Thoracic aorta (tissue), 2 donors: Measurements from ENCODE around the gene COL8A1. TPM values are rescaled to one million over a fixed set of nuclear protein-coding genes. Genes with fewer than 3 reads are reported as not detected.

Source experiments
- ATAC-seq: fragments of 150-250 bp; one replicate; pipeline ENCODE4 v1.8.0; 2017; ENCODE audit warnings: low read depth; ENCODE audit not compliant: insufficient number of reproducible peaks, low FRiP score
- DNase-seq: peaks from one replicate; pipeline ENCODE4 v3.0.0-alpha.2; 2020; ENCODE audit warnings: low spot score
- H3K27ac ChIP-seq, 2 donors: fragments of 200-600 bp; sonication (generic); 1 replicate in 1 of 2; 2 replicates in 1 of 2; pipeline ENCODE4 v1.5.1; 2016; ENCODE audit warnings: mild to moderate bottlenecking in 2 of 2, moderate library complexity in 2 of 2
- H3K27me3 ChIP-seq: fragments of 200-600 bp; sonication (generic); replicated peaks from 2 replicates; pipeline ENCODE4 v1.6.0; 2016; ENCODE audit warnings: mild to moderate bottlenecking; ENCODE audit not compliant: insufficient read depth
- H3K36me3 ChIP-seq: fragments of 200-600 bp; sonication (generic); one replicate; pipeline ENCODE4 v1.5.1; 2016
- H3K4me1 ChIP-seq, 2 donors: fragments of 200-600 bp; sonication (generic); 1 replicate in 1 of 2; 2 replicates in 1 of 2; pipeline versions ENCODE4 v1.5.1 to v1.6.0; 2016; ENCODE audit warnings: low read depth in 2 of 2, mild to moderate bottlenecking in 1 of 2; ENCODE audit not compliant: control insufficient read depth in 1 of 2
- H3K4me3 ChIP-seq: fragments of 200-600 bp; sonication (generic); 2 replicates; pipeline ENCODE4 v1.5.1; 2016; ENCODE audit warnings: mild to moderate bottlenecking
- H3K9me3 ChIP-seq: fragments of 200-600 bp; sonication (generic); 2 replicates; pipeline ENCODE4 v1.5.1; 2016
- total RNA-seq, 2 donors: library from RNA; depleted of rRNA; stranded (reverse); fragments of >200 nt; gene quantifications; one replicate each; pipeline versions ENCODE4 v1.1.0 to v1.2.3, GENCODE V29; 2016
- TF ChIP-seq, protein P1 (sequence below): fragments of 200-600 bp; sonication (generic); IDR thresholded peaks from one replicate; pipeline ENCODE4 v1.5.1; 2019; ENCODE audit warnings: antibody characterized with exemption

COL8A1 gene
- total RNA-seq, 2 donors from 2014 or later = 253 to 916 TPM

DNA sequence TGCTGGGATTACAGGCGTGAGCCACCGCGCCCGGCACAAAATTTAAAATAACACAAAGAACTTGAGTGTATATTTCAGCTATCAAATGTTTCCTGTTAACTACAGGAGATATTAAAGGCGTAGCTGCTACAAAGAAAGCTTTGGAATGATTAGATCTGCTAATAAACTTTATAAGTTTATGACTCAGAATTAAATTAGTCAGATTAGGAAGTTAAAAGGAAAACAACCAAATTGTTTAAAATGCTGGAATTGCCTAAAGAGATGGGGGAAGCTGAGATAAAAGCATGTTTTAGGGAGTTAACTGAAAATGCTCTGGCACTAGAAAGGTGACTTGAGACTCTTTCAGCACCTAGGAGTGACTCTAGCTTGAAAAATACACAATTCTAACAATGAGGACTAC lies 58.9 kb downstream of the COL8A1 start:
- ATAC-seq = no peak

DNA sequence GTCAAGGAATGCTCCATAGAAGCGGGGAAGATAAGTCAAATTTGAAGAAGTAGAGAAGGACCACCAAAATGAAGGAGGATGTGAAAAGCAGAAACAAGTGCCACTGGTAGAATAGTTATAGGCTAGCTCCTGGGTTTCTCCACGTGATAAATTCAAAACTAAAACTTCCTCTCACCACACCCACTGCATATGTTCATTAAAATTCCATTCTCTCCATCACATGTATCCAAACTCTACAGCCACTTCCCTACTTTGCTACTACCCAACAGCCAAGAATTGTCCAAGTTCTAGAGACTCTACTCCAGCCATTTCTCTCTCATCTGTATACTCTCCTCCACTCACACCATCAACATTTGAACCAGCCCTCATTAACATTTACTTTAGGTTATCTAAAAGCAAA lies 60.5 kb downstream of the COL8A1 start:
- TF ChIP-seq, protein P1, sequence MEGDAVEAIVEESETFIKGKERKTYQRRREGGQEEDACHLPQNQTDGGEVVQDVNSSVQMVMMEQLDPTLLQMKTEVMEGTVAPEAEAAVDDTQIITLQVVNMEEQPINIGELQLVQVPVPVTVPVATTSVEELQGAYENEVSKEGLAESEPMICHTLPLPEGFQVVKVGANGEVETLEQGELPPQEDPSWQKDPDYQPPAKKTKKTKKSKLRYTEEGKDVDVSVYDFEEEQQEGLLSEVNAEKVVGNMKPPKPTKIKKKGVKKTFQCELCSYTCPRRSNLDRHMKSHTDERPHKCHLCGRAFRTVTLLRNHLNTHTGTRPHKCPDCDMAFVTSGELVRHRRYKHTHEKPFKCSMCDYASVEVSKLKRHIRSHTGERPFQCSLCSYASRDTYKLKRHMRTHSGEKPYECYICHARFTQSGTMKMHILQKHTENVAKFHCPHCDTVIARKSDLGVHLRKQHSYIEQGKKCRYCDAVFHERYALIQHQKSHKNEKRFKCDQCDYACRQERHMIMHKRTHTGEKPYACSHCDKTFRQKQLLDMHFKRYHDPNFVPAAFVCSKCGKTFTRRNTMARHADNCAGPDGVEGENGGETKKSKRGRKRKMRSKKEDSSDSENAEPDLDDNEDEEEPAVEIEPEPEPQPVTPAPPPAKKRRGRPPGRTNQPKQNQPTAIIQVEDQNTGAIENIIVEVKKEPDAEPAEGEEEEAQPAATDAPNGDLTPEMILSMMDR = no peak
- no peak for DNase-seq
- Histone ChIP-seq H3K4me1 (peaks cover 24 to 32% of the 10 kb centered on the region in 2 donors), H3K36me3 (no peaks in the 10 kb centered on the region), H3K27ac (peak overlapping the region in 1 of 2 donors; percentile 21), H3K27me3 (no peaks in the 10 kb centered on the region), H3K4me3 (no peak overlapping the region), H3K9me3 (no peaks in the 10 kb centered on the region)
- ATAC-seq = no peak

More for the DNA sequence above, 58.9 kb downstream of the COL8A1 start:
- Histone ChIP-seq H3K27me3 (no peaks in the 10 kb centered on the region), H3K27ac (no peak overlapping the region), H3K9me3 (no peaks in the 10 kb centered on the region), H3K4me3 (no peak overlapping the region), H3K36me3 (no peaks in the 10 kb centered on the region), H3K4me1 (peaks cover 12 to 23% of the 10 kb centered on the region in 2 donors)
- TF ChIP-seq, protein P1 = no peak
- no peak for DNase-seq

DNA sequence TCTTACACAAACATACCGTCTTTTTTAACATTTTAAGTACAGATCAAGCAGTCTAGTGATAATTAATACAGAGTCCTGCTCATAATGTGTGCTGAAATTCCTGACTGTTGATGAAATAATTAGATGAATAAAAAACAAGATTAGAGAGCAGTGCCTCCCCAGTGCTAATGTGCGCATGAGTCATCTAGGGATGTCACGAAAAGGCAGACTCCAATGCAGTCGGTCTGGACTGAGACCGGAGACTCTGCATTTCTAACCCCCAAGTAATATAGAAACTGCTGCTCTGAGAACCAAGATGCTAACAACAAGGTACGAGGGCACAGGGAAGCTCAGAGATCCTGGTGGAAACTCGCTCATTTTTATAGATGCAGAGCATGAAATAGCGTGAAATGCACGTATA lies 61.4 kb downstream of the COL8A1 start:
- no peaks in the 10 kb centered on the region for H3K9me3 ChIP-seq
- no peaks in the 10 kb centered on the region for H3K36me3 ChIP-seq
- H3K4me1 ChIP-seq = peaks cover 24 to 33% of the 10 kb centered on the region in 2 donors
- TF ChIP-seq, protein P1 = no peak
- DNase-seq (no peak), ATAC-seq (no peak)
- H3K4me3 ChIP-seq = no peak overlapping the region
- H3K27me3 ChIP-seq = no peaks in the 10 kb centered on the region
- peak overlapping the region in 1 of 2 donors; percentile 60 for H3K27ac ChIP-seq

DNA sequence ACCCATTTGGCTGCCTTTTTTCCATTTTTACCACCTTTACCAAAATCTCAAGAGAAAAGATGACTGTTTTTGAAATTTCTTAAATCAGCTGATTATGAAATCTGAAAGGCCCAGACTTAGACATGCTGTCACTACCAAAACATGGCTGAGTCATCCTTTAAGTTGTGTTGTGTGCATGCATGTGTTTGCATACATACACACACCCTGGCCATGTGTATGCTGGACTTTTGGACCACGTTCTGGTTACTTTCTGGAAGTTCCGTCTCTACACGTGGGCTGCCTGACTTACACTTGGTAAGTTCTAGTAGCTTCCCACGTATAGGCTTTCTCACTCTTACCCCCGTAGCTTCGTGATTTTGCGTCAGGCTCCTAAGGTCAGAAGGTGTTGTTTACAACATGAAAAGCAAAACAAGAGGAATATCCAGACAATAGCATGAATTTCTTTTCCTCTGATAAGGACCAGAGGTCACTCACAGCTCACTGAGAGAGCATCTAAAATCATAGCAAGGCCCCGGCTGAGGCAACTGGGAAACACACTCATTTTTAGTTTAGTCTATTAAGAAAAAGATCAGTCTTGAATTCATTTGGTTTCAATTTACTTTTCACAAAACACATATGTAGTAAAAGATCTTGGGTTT lies 62.4 kb downstream of the COL8A1 start:
- H3K9me3 ChIP-seq = no peaks in the 10 kb centered on the region
- H3K4me3 ChIP-seq = no peak overlapping the region
- TF ChIP-seq, protein P1 = no peak
- peak; percentile 20 for ATAC-seq
- peaks cover 24 to 33% of the 10 kb centered on the region in 2 donors for H3K4me1 ChIP-seq
- H3K27me3 ChIP-seq = no peaks in the 10 kb centered on the region
- H3K36me3 ChIP-seq = no peaks in the 10 kb centered on the region
- H3K27ac ChIP-seq = peak overlapping the region in 1 of 2 donors; percentile 60
- DNase-seq = no peak

DNA sequence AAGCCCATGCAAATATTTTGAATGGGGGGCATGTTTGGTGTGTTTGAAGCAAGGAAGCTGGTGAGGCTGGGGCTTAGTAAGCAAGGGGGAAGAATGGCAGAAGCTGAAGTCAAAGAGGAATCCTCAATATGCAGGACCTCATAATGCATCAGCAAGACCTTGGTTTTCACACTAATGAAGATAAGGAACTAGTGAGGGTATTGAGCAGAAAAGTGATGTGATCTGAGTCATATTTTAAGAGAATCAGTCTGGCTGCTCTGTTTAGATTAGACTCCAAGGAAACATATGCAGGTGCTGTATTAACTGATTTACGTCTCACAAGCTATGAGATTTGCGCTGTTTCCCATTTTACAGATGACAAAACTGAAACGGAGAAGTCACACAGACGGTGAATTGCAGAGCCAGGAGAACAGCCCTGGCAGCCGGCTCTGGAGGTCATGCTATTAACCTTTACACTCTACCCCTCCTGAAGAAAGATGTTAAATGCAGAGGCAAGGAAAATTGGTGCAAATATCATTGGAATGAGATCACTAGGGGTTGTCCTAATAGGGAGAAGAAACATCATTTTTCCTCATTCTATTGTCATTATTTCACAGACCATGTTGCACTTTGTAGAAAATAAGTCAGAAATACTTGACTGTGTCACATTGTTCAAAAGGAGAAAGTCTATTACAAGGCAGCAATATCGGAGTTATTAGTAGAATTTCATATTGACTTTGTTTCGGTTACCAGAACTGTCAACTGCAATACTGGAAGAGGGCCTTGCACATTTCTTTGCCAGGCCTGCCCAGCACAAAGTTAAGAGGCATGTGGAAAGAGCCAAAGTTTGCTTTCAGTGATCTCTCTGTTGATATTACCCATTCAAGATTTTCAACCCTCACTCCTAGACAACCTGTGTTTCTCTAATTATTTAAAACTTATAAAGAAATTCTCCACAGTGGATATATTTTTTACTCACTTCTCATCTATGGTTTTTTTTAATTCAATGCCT lies 64.9 kb downstream of the COL8A1 start:
- DNase-seq = no peak
- Histone ChIP-seq H3K36me3 (no peaks in the 10 kb centered on the region), H3K9me3 (no peaks in the 10 kb centered on the region), H3K27me3 (no peaks in the 10 kb centered on the region), H3K4me1 (peaks cover 36 to 45% of the 10 kb centered on the region in 2 donors), H3K27ac (no peak overlapping the region), H3K4me3 (no peak overlapping the region)
- ATAC-seq = no peak
- TF ChIP-seq, protein P1 = no peak
